GM10847 (cell line): ENCODE data around the gene USP36.

Experiments used
- POLR2A ChIP-seq: IDR thresholded peaks from 2 replicates; pipeline ENCODE4 v1.6.1; 2011; ENCODE audit not compliant: insufficient read length; ENCODE audit errors: extremely low read depth

Gene USP36

GRCh38 chr17:78828470-78829185, 12.0 kb downstream of the USP36 start:
- TF ChIP-seq POLR2A = no peak

GRCh38 chr17:78826836-78827509, 13.6 kb downstream of the USP36 start:
- TF ChIP-seq POLR2A = no peak

- no peak for TF ChIP-seq POLR2A
Measured at GRCh38 chr17:78826421-78826820, 14.2 kb downstream of the USP36 start.

GRCh38 chr17:78825696-78826095, 14.9 kb downstream of the USP36 start:
- TF ChIP-seq POLR2A = no peak

GRCh38 chr17:78824240-78824639, 16.4 kb downstream of the USP36 start:
- no peak for TF ChIP-seq POLR2A

GRCh38 chr17:78823282-78824046, 17.1 kb downstream of the USP36 start:
- TF ChIP-seq POLR2A = no peak

- TF ChIP-seq POLR2A = no peak
Measured at GRCh38 chr17:78822552-78822951, 18.1 kb downstream of the USP36 start.

GRCh38 chr17:78821961-78822360, 18.7 kb downstream of the USP36 start:
- no peak for TF ChIP-seq POLR2A

GRCh38 chr17:78820841-78821240, 19.8 kb downstream of the USP36 start:
- TF ChIP-seq POLR2A = no peak

- TF ChIP-seq POLR2A = no peak
Measured at GRCh38 chr17:78819806-78820792, 20.5 kb downstream of the USP36 start.

GRCh38 chr17:78819402-78819801, 21.2 kb downstream of the USP36 start:
- TF ChIP-seq POLR2A = no peak

GRCh38 chr17:78818932-78819331, 21.7 kb downstream of the USP36 start:
- no peak for TF ChIP-seq POLR2A

- TF ChIP-seq POLR2A = no peak
Measured at GRCh38 chr17:78818152-78818846, 22.3 kb downstream of the USP36 start.

- no peak for TF ChIP-seq POLR2A
Measured at GRCh38 chr17:78817123-78817522, 23.5 kb downstream of the USP36 start.
